ENCODE results near the gene NAGS.
"Not testable (repeated sequence)": the region's sequence is repeated elsewhere in the genome, so short reads cannot be mapped to it uniquely, and the experiment has no call there.

Gene NAGS

GRCh38 chr17:44039829-44040635 is 35.6 kb downstream of the NAGS start:
- no peak for DNase-seq (ENCODE audit: low read depth, low spot score)

- no peak for DNase-seq (ENCODE audit: low read depth, low spot score)
Observed at GRCh38 chr17:44043272-44043696, 38.9 kb downstream of the NAGS start.

- DNase-seq (ENCODE audit: low read depth, low spot score) = no peak
Observed at GRCh38 chr17:44044071-44044470, 39.6 kb downstream of the NAGS start.

GRCh38 chr17:44045486-44045885 is 41.1 kb downstream of the NAGS start:
- no peak for DNase-seq (ENCODE audit: low read depth, low spot score)

GRCh38 chr17:44046893-44047292 is 42.5 kb downstream of the NAGS start:
- not testable (repeated sequence) for DNase-seq (ENCODE audit: low read depth, low spot score)

GRCh38 chr17:44049294-44050060 is 45.1 kb downstream of the NAGS start:
- no peak for DNase-seq (ENCODE audit: low read depth, low spot score)

GRCh38 chr17:44053125-44053872 is 48.9 kb downstream of the NAGS start:
- DNase-seq (ENCODE audit: low read depth, low spot score) = no peak
